Lower lobe of right lung (tissue), 2 donors: ENCODE measurements around the gene DGKI. TPM values are rescaled to one million over a fixed set of nuclear protein-coding genes. Genes with fewer than 3 reads are reported as not detected.

Source experiments
- ATAC-seq, 2 donors: fragments of 200-7000 bp; cut with Tn5 transposase; one replicate each; pipeline ENCODE4 v1.9.1; 2020 to 2022; ENCODE audit warnings: mild to moderate bottlenecking in 2 of 2, moderate library complexity in 2 of 2
- DNase-seq: peaks from one replicate; pipeline ENCODE4 v3.0.0-alpha.2; 2020
- H3K27ac ChIP-seq: fragments of 200-600 bp; one replicate; pipeline ENCODE4 v1.8.0; 2022
- H3K27me3 ChIP-seq: fragments of 200-600 bp; one replicate; pipeline ENCODE4 v1.8.0; 2022; ENCODE audit warnings: low read depth
- H3K36me3 ChIP-seq: fragments of 200-600 bp; one replicate; pipeline ENCODE4 v1.8.0; 2022; ENCODE audit warnings: mild to moderate bottlenecking
- H3K4me1 ChIP-seq: fragments of 200-600 bp; one replicate; pipeline ENCODE4 v1.8.0; 2022
- H3K4me3 ChIP-seq: fragments of 200-600 bp; one replicate; pipeline ENCODE4 v1.8.0; 2022; ENCODE audit warnings: mild to moderate bottlenecking
- H3K9me3 ChIP-seq: fragments of 200-600 bp; one replicate; pipeline ENCODE4 v1.8.0; 2022
- CTCF ChIP-seq: fragments of 200-600 bp; IDR thresholded peaks from one replicate; pipeline ENCODE4 v1.8.0; 2022; ENCODE audit warnings: antibody characterized with exemption, mild to moderate bottlenecking
- intact Hi-C: fragments of 100-400 bp; cut with DNase I; formaldehyde crosslinking; loops from one replicate; pipeline ENCODE4 v1.11.0; 2022
- total RNA-seq: library from RNA; stranded (reverse); fragmentation: NEBNext Ultra II Directional; extraction: Animal tissue kit (Norgen Biotek cat#: 25700); gene quantifications from one replicate; pipeline ENCODE4 v1.2.1, GENCODE V29; 2021
- donor health status: DM: no; HTN: yes; CAD: no; lungs with severe emphysema.

DGKI gene
- total RNA-seq, 1 donor from 2014 or later: 0.09 TPM

- Histone ChIP-seq H3K4me1 (no peaks in the 10 kb centered on the region), H3K9me3 (no peaks in the 10 kb centered on the region), H3K27me3 (no peaks in the 10 kb centered on the region), H3K4me3 (no peak overlapping the region), H3K27ac (no peak overlapping the region), H3K36me3 (peaks cover 44% of the 10 kb centered on the region)
- TF ChIP-seq CTCF: no peak
- intact Hi-C loops: no loop called here
- no peak for ATAC-seq
- DNase-seq: no peak
Measured at GRCh38 chr7:137870078-137870477, 23.3 kb upstream of the DGKI start.

DNA sequence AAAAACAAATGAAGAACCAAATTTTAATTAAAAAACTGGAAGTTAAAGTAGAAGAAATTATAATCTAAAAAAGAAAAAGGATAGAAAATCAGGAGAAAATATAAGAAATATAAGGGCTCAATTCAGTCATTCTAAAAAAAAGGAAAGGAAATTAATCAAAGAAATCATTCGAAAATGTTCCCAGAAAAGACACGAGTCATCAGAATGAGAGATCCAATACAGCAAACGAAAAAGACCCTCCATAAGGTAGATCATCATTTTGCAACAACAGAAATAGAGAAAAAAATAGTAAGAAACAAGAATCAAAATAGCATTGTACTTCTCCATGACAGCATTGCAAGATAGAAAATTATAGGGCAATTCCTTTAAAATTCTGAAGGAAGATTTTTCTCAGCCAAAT, 22.5 kb upstream of the DGKI start:
- Histone ChIP-seq H3K27me3 (no peaks in the 10 kb centered on the region), H3K36me3 (peaks cover 43% of the 10 kb centered on the region), H3K4me3 (no peak overlapping the region), H3K27ac (no peak overlapping the region), H3K4me1 (no peaks in the 10 kb centered on the region), H3K9me3 (no peaks in the 10 kb centered on the region)
- DNase-seq: no peak
- intact Hi-C loops: no loop called here
- no peak for TF ChIP-seq CTCF
- no peak for ATAC-seq

DNA sequence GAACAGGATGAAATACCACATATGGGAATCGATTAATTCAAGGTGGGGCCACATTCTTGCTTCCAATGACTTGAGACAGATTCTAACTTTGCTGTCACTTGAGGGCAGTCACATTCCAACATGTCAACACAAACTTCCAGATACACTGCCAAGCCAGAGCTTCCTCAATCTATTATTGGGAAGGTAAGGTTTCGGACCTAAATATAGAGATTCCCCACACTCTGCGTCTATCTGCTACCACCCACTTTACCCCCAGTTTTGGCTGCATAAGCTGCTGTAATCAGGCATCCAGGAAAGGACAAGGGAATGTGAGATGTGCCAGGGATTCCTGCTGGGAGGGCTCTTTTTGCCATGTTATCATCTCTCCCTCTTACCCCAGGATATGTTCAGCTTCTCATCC, 20.5 kb upstream of the DGKI start:
- Histone ChIP-seq H3K9me3 (no peaks in the 10 kb centered on the region), H3K27ac (no peak overlapping the region), H3K4me1 (no peaks in the 10 kb centered on the region), H3K4me3 (no peak overlapping the region), H3K36me3 (peaks cover 28% of the 10 kb centered on the region), H3K27me3 (no peaks in the 10 kb centered on the region)
- intact Hi-C loops: no loop called here
- no peak for TF ChIP-seq CTCF
- no peak for DNase-seq
- no peak for ATAC-seq

- DNase-seq: no peak
- Histone ChIP-seq H3K36me3 (peaks cover 27% of the 10 kb centered on the region), H3K4me3 (no peak overlapping the region), H3K4me1 (no peaks in the 10 kb centered on the region), H3K27me3 (no peaks in the 10 kb centered on the region), H3K9me3 (no peaks in the 10 kb centered on the region), H3K27ac (no peak overlapping the region)
- intact Hi-C loops: no loop called here
- TF ChIP-seq CTCF: no peak
- ATAC-seq: no peak
Measured at GRCh38 chr7:137865764-137866163, 19.0 kb upstream of the DGKI start.

DNA sequence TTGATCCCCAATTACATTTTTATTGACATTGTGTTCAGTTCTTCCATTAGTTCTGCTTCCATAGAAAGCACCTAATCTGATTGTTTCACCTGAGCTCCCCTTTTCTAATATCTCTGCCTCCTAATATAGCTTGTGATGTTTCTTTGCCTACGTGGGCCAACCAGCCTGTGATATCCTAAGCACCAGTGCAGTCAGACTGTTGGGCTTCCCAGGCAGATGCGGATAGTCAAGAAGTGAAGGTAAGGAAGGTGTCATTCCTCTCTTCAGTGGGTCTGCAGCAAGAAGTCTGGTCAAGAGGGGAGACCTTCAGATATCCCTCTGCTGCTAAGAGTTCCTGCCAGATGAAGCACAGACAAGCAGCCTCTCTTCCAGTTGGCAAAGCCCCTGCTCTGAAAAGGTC, 16.2 kb upstream of the DGKI start:
- Histone ChIP-seq H3K36me3 (peaks cover 27% of the 10 kb centered on the region), H3K27ac (no peak overlapping the region), H3K4me1 (no peaks in the 10 kb centered on the region), H3K4me3 (no peak overlapping the region), H3K9me3 (no peaks in the 10 kb centered on the region), H3K27me3 (no peaks in the 10 kb centered on the region)
- intact Hi-C loops: no loop called here
- no peak for DNase-seq
- no peak for ATAC-seq
- no peak for TF ChIP-seq CTCF

- Histone ChIP-seq H3K9me3 (no peaks in the 10 kb centered on the region), H3K36me3 (peaks cover 23% of the 10 kb centered on the region), H3K4me3 (no peak overlapping the region), H3K4me1 (no peaks in the 10 kb centered on the region), H3K27me3 (no peaks in the 10 kb centered on the region), H3K27ac (no peak overlapping the region)
- no peak for TF ChIP-seq CTCF
- DNase-seq: no peak
- no peak for ATAC-seq
- intact Hi-C loops: no loop called here
Measured at GRCh38 chr7:137862358-137862757, 15.6 kb upstream of the DGKI start.
